H1 (cell line): ENCODE data around the gene CWC27. TPM values are rescaled to one million over a fixed set of nuclear protein-coding genes. Genes with fewer than 3 reads are reported as not detected.

Source experiments
- CHD7 ChIP-seq: fragments of 300-600 bp; sonication (generic); IDR thresholded peaks from 2 replicates; pipeline ENCODE4 v1.7.1; 2012; ENCODE audit warnings: low read length, moderate library complexity, mild to moderate bottlenecking, inconsistent platforms; ENCODE audit not compliant: insufficient replicate concordance
- polyA plus RNA-seq, 7 experiments: library from polyadenylated mRNA; depleted of rRNA in 3 of 7; stranded (reverse) in 5 of 7; unstranded in 2 of 7; fragments of >200 nt in 5 of 7; fragments of 200-250 nt in 2 of 7; gene quantifications; 1 replicate in 5 of 7; 2 replicates in 1 of 7; 4 replicates in 1 of 7; pipeline versions ENCODE4 v1.2.1 to v1.2.3, GENCODE V29; 2011 to 2013; ENCODE audit warnings: missing spikeins in 2 of 7, mixed read lengths in 2 of 7
- total RNA-seq: library from RNA; stranded (reverse); fragmentation: NEBNext Ultra II Directional; extraction: Animal tissue kit (Norgen Biotek cat#: 25700); gene quantifications from 2 replicates; pipeline ENCODE4 v1.2.1, GENCODE V29; 2021

Gene CWC27
- total and polyA plus RNA-seq, 2 of the 8 experiments (the other 6 are each of a cell fraction or from before 2014, with no cell fraction given): 24.9 to 43.4 TPM

- TF ChIP-seq CHD7: no peak
- TF ChIP-seq, all 59 proteins: peak for 0
Measured at GRCh38 chr5:64806537-64806936, 37.8 kb downstream of the CWC27 start (continued).
